HepG2 (cell line): ENCODE data around the gene TSN. TPM values are rescaled to one million over a fixed set of nuclear protein-coding genes. Genes with fewer than 3 reads are reported as not detected.

Source experiments
- ATF7 ChIP-seq, 2 experiments: fragments of 450-650 bp in 1 of 2; sonication (generic) in 1 of 2; formaldehyde crosslinking in 1 of 2; IDR thresholded peaks; 2 replicates each; pipeline versions ENCODE4 v1.4.0 to v1.6.1; 2016 to 2020; ENCODE audit warnings: antibody characterized with exemption in 1 of 2, mild to moderate bottlenecking in 1 of 2, missing genetic modification reagents in 1 of 2
- ATF7-NPFF ChIP-seq: sonication (generic); formaldehyde crosslinking; IDR thresholded peaks from 2 replicates; pipeline ENCODE4 v1.8.1; 2023; ENCODE audit warnings: mild to moderate bottlenecking, low read depth, missing genetic modification reagents, moderate library complexity
- CAMTA2 ChIP-seq: sonication (generic); formaldehyde crosslinking; IDR thresholded peaks from 2 replicates; pipeline ENCODE4 v1.4.0; 2020; ENCODE audit warnings: mild to moderate bottlenecking, missing genetic modification reagents, borderline replicate concordance
- CENPT ChIP-seq: sonication (generic); formaldehyde crosslinking; IDR thresholded peaks from 2 replicates; pipeline ENCODE4 v1.8.0; 2022; ENCODE audit warnings: low read depth, mild to moderate bottlenecking, moderate library complexity, missing genetic modification reagents
- CHCHD3 ChIP-seq: sonication (generic); formaldehyde crosslinking; IDR thresholded peaks from 2 replicates; pipeline ENCODE4 v1.8.0; 2022; ENCODE audit warnings: mild to moderate bottlenecking, missing genetic modification reagents, moderate library complexity
- DRAP1 ChIP-seq: IDR thresholded peaks from 2 replicates; pipeline ENCODE4 v1.6.1; 2016; ENCODE audit warnings: missing genetic modification reagents, missing compliant biosample characterization
- MEIS1 ChIP-seq: sonication (generic); formaldehyde crosslinking; IDR thresholded peaks from 2 replicates; pipeline ENCODE4 v1.9.0; 2021; ENCODE audit warnings: mild to moderate bottlenecking, missing genetic modification reagents, moderate library complexity, borderline replicate concordance
- NFAT5 ChIP-seq: sonication (generic); formaldehyde crosslinking; IDR thresholded peaks from 2 replicates; pipeline ENCODE4 v1.4.0; 2020; ENCODE audit warnings: missing genetic modification reagents
- POLR2AphosphoS5 ChIP-seq: IDR thresholded peaks from 2 replicates; pipeline ENCODE4 v1.6.1; 2012; ENCODE audit warnings: low read depth, low read length
- ZBTB25 ChIP-seq: IDR thresholded peaks from 2 replicates; pipeline ENCODE4 v1.6.1; 2018; ENCODE audit warnings: missing genetic modification reagents
- ZNF317 ChIP-seq: sonication (generic); formaldehyde crosslinking; IDR thresholded peaks from 2 replicates; pipeline ENCODE4 v1.5.0; 2020; ENCODE audit warnings: mild to moderate bottlenecking, missing genetic modification reagents
- ZNF460 ChIP-seq: sonication (generic); formaldehyde crosslinking; IDR thresholded peaks from 2 replicates; pipeline ENCODE4 v1.5.1; 2020; ENCODE audit warnings: missing genetic modification reagents, mild to moderate bottlenecking, borderline replicate concordance
- ZNF556 ChIP-seq: sonication (generic); formaldehyde crosslinking; IDR thresholded peaks from 2 replicates; pipeline ENCODE4 v1.4.0; 2020; ENCODE audit warnings: mild to moderate bottlenecking, missing genetic modification reagents, borderline replicate concordance
- ZNF557 ChIP-seq: sonication (generic); formaldehyde crosslinking; IDR thresholded peaks from 2 replicates; pipeline ENCODE4 v1.4.0; 2020; ENCODE audit warnings: missing genetic modification reagents
- ZNF576 ChIP-seq: sonication (generic); formaldehyde crosslinking; IDR thresholded peaks from 2 replicates; pipeline ENCODE4 v1.4.0; 2020; ENCODE audit warnings: mild to moderate bottlenecking, missing genetic modification reagents
- ZNF577 ChIP-seq: sonication (generic); formaldehyde crosslinking; IDR thresholded peaks from 2 replicates; pipeline ENCODE4 v1.4.0; 2020; ENCODE audit warnings: mild to moderate bottlenecking, low read depth, missing genetic modification reagents, borderline replicate concordance
- ZNF691 ChIP-seq: sonication (generic); formaldehyde crosslinking; IDR thresholded peaks from 2 replicates; pipeline ENCODE4 v1.4.0; 2020; ENCODE audit warnings: missing genetic modification reagents, low read depth, mild to moderate bottlenecking, borderline replicate concordance
- ZNF781 ChIP-seq: sonication (generic); formaldehyde crosslinking; IDR thresholded peaks from 2 replicates; pipeline ENCODE4 v1.5.1; 2020; ENCODE audit warnings: borderline replicate concordance, mild to moderate bottlenecking, missing genetic modification reagents; ENCODE audit errors: not compliant biosample characterization
- ZSCAN20 ChIP-seq: sonication (generic); formaldehyde crosslinking; IDR thresholded peaks from 2 replicates; pipeline ENCODE4 v1.4.0; 2020; ENCODE audit warnings: missing genetic modification reagents, mild to moderate bottlenecking, borderline replicate concordance
- polyA plus RNA-seq, 8 experiments: library from polyadenylated mRNA; depleted of rRNA in 3 of 8; stranded (reverse) in 7 of 8; unstranded in 1 of 8; fragments of >200 nt; fragmentation: Illumina TruSeq in 4 of 8; extraction: Trizol in 4 of 8; gene quantifications; 2 replicates each; pipeline versions ENCODE4 v1.2.1 to v1.2.3, GENCODE V29; 2011 to 2016; ENCODE audit warnings: low read depth in 4 of 8, missing spikeins in 1 of 8, mixed read lengths in 1 of 8; ENCODE audit not compliant: insufficient read depth in 1 of 8
- total RNA-seq, 5 experiments: library from RNA; depleted of rRNA; stranded (reverse); fragments of >200 nt; fragmentation: Illumina TruSeq; extraction: Trizol; gene quantifications; 2 replicates each; pipeline ENCODE4 v1.2.3, GENCODE V29; 2016; ENCODE audit warnings: low read depth in 1 of 5

The TSN gene
- total and polyA plus RNA-seq, 2 of the 13 experiments (the other 11 are each of a cell fraction or from before 2014, with no cell fraction given), result 56.4 to 115 TPM

- peak; percentile 89 for TF ChIP-seq NFAT5 (CRISPR knock-in tag)
- TF ChIP-seq ZSCAN20, result peak; percentile 93
- peak; percentile 73 for TF ChIP-seq MEIS1
- TF ChIP-seq CAMTA2 (CRISPR knock-in tag), result peak; percentile 96; the same call in 1 of the 2 replicates
- TF ChIP-seq POLR2AphosphoS5, result peak; percentile 92
- peak; percentile 94 for TF ChIP-seq ZNF781 (CRISPR knock-in tag)
- TF ChIP-seq ATF7-NPFF, result peak; percentile 76
- TF ChIP-seq ZNF317 (CRISPR knock-in tag), result peak; percentile 80
- no peak for TF ChIP-seq ATF7 (IDR thresholded peaks at IDR 0.05)
- peak; percentile 18; the same call in 1 of the 2 replicates for TF ChIP-seq ATF7 (CRISPR knock-in tag; IDR thresholded peaks at IDR 0.05)
- TF ChIP-seq ZNF557 (CRISPR knock-in tag), result peak; percentile 70; the same call in 1 of the 2 replicates
- peak; percentile 98; the same call in 1 of the 2 replicates for TF ChIP-seq ZNF556
- peak; percentile 85 for TF ChIP-seq DRAP1 (CRISPR knock-in tag)
- peak; percentile 90; the same call in 1 of the 2 replicates for TF ChIP-seq ZNF576 (CRISPR knock-in tag)
- no peak; the same call in 1 of the 2 replicates for TF ChIP-seq ZNF460 (CRISPR knock-in tag)
- TF ChIP-seq CENPT (CRISPR knock-in tag), result no peak
- TF ChIP-seq ZNF691 (CRISPR knock-in tag), result peak; percentile 94; the same call in 1 of the 2 replicates
- TF ChIP-seq ZNF577 (CRISPR knock-in tag), result 0 out of 2 replicates have a peak, but pooled peaks have one; percentile 41
- 0 out of 2 replicates have a peak, but pooled peaks have one; percentile 61 for TF ChIP-seq ZBTB25
- 0 out of 2 replicates have a peak, but pooled peaks have one; percentile 49 for TF ChIP-seq CHCHD3 (CRISPR knock-in tag)
These were observed 18.8 kb upstream of the TSN start, which contains the start of gene NIFK (continued) for GRCh38 chr2:121736462-121737336.
